Immature natural killer cell (primary cell): ENCODE data around the gene GORASP2. TPM values are rescaled to one million over a fixed set of nuclear protein-coding genes. Genes with fewer than 3 reads are reported as not detected.

Experiments
- DNase-seq, 3 donors: peaks; one replicate each; pipeline ENCODE4 v3.0.0; 2022; ENCODE audit warnings: mixed read lengths in 1 of 3
- H3K27ac Mint-ChIP-seq, 6 donors: one replicate each; pipeline ENCODE4 v1.8.0; 2020; ENCODE audit warnings: mixed read lengths in 6 of 6, mild to moderate bottlenecking in 5 of 6, inconsistent platforms in 4 of 6, moderate library complexity in 3 of 6
- H3K27me3 Mint-ChIP-seq, 3 donors: one replicate each; pipeline ENCODE4 v1.8.0; 2020 to 2021; ENCODE audit warnings: low read depth in 3 of 3, mild to moderate bottlenecking in 3 of 3, mixed read lengths in 3 of 3, moderate library complexity in 3 of 3, inconsistent platforms in 1 of 3
- H3K36me3 Mint-ChIP-seq, 3 donors: one replicate each; pipeline ENCODE4 v1.8.0; 2020; ENCODE audit warnings: mixed read lengths in 3 of 3, inconsistent platforms in 2 of 3, mild to moderate bottlenecking in 2 of 3
- H3K4me1 Mint-ChIP-seq, 2 donors: one replicate each; pipeline ENCODE4 v1.8.0; 2020; ENCODE audit warnings: inconsistent platforms in 2 of 2, mild to moderate bottlenecking in 2 of 2, mixed read lengths in 2 of 2, moderate library complexity in 1 of 2
- H3K4me3 Mint-ChIP-seq, 5 donors: one replicate each; pipeline ENCODE4 v1.8.0; 2020; ENCODE audit warnings: mild to moderate bottlenecking in 5 of 5, mixed read lengths in 5 of 5, inconsistent platforms in 3 of 5, moderate library complexity in 3 of 5
- H3K9me3 Mint-ChIP-seq, 6 donors: one replicate each; pipeline ENCODE4 v1.8.0; 2020; ENCODE audit warnings: mild to moderate bottlenecking in 6 of 6, mixed read lengths in 6 of 6, inconsistent platforms in 4 of 6, moderate library complexity in 3 of 6
- polyA plus RNA-seq, 3 donors: library from polyadenylated mRNA; unstranded; fragments of 300-500 nt; fragmentation: Illumina TruSeq; gene quantifications; one replicate each; pipeline ENCODE4 v1.2.3, GENCODE V29; 2021

Gene GORASP2
- polyA plus RNA-seq, 3 donors from 2014 or later: 64.9 to 101 (median 98.1) TPM

GRCh38 chr2:170929686-170930050 lies 615 bp downstream of the GORASP2 start:
- Mint-ChIP-seq H3K4me1 (peaks cover 34 to 60% of the 10 kb centered on the region in 2 donors), H3K9me3 (no peaks in the 10 kb centered on the region)
- DNase-seq: peak; percentile 45 to 53 (median 45)

GRCh38 chr2:170930131-170930990 lies 1.3 kb downstream of the GORASP2 start:
- peaks cover 2 to 13% (median 7%) of the 10 kb centered on the region in 3 donors for H3K27me3 Mint-ChIP-seq
- H3K27ac Mint-ChIP-seq: peak overlapping the region; percentile 91 to 97 (median 94)
- peak; percentile 55 to 61 (median 60) for DNase-seq
- H3K9me3 Mint-ChIP-seq: no peaks in the 10 kb centered on the region
- no peaks in the 10 kb centered on the region for H3K36me3 Mint-ChIP-seq
- H3K4me1 Mint-ChIP-seq: peaks cover 38 to 64% of the 10 kb centered on the region in 2 donors
- H3K4me3 Mint-ChIP-seq: peak overlapping the region; percentile 90 to 99 (median 96)

More at GRCh38 chr2:170929686-170930050, 615 bp downstream of the GORASP2 start:
- H3K27ac Mint-ChIP-seq: peak overlapping the region; percentile 91 to 97 (median 94)
- no peaks in the 10 kb centered on the region for H3K36me3 Mint-ChIP-seq
- H3K27me3 Mint-ChIP-seq: peaks cover 2 to 13% (median 7%) of the 10 kb centered on the region in 3 donors
- H3K4me3 Mint-ChIP-seq: peak overlapping the region; percentile 90 to 99 (median 96)

GRCh38 chr2:170930991-170931266 lies 1.9 kb downstream of the GORASP2 start:
- peak overlapping the region in 4 of 6 donors; percentile 91 to 95 (median 94) for H3K27ac Mint-ChIP-seq
- no peaks in the 10 kb centered on the region for H3K36me3 Mint-ChIP-seq
- peaks cover 38 to 69% of the 10 kb centered on the region in 2 donors for H3K4me1 Mint-ChIP-seq

GRCh38 chr2:170932166-170932565 lies 3.1 kb downstream of the GORASP2 start:
- Mint-ChIP-seq H3K27ac (peak overlapping the region in 2 of 6 donors; percentile 47 to 76), H3K4me1 (peaks cover 40 to 77% of the 10 kb centered on the region in 2 donors), H3K4me3 (peak overlapping the region in 3 of 5 donors; percentile 10 to 58 (median 16)), H3K27me3 (peaks cover 2 to 11% (median 7%) of the 10 kb centered on the region in 3 donors), H3K9me3 (no peaks in the 10 kb centered on the region), H3K36me3 (no peaks in the 10 kb centered on the region)
- DNase-seq: no peak

More at GRCh38 chr2:170930991-170931266, 1.9 kb downstream of the GORASP2 start:
- H3K9me3 Mint-ChIP-seq: no peaks in the 10 kb centered on the region
- peaks cover 2 to 13% (median 7%) of the 10 kb centered on the region in 3 donors for H3K27me3 Mint-ChIP-seq
- DNase-seq: no peak
- H3K4me3 Mint-ChIP-seq: peak overlapping the region; percentile 58 to 99 (median 93)

- Mint-ChIP-seq H3K27me3 (peaks cover 2 to 13% (median 7%) of the 10 kb centered on the region in 3 donors), H3K27ac (no peak overlapping the region), H3K9me3 (no peaks in the 10 kb centered on the region), H3K4me3 (no peak overlapping the region), H3K36me3 (no peaks in the 10 kb centered on the region), H3K4me1 (peaks cover 40 to 81% of the 10 kb centered on the region in 2 donors)
- no peak for DNase-seq
Measured at GRCh38 chr2:170932948-170933347, 3.9 kb downstream of the GORASP2 start.

GRCh38 chr2:170937709-170938379 lies 8.8 kb downstream of the GORASP2 start:
- no peaks in the 10 kb centered on the region for H3K9me3 Mint-ChIP-seq
- peaks cover 44 to 89% of the 10 kb centered on the region in 2 donors for H3K4me1 Mint-ChIP-seq
- peak overlapping the region in 1 of 6 donors; percentile 51 for H3K27ac Mint-ChIP-seq
- peaks cover 0 to 2% (median 2%) of the 10 kb centered on the region in 3 donors for H3K27me3 Mint-ChIP-seq
- DNase-seq: no peak
- H3K4me3 Mint-ChIP-seq: no peak overlapping the region
- no peaks in the 10 kb centered on the region for H3K36me3 Mint-ChIP-seq

GRCh38 chr2:170940066-170940465 lies 11.0 kb downstream of the GORASP2 start:
- H3K9me3 Mint-ChIP-seq: no peaks in the 10 kb centered on the region
- peaks cover 0 to 4% (median 2%) of the 10 kb centered on the region in 3 donors for H3K27me3 Mint-ChIP-seq
- H3K4me1 Mint-ChIP-seq: peaks cover 49 to 87% of the 10 kb centered on the region in 2 donors
- H3K4me3 Mint-ChIP-seq: no peak overlapping the region
- DNase-seq: no peak
- H3K36me3 Mint-ChIP-seq: no peaks in the 10 kb centered on the region
- peak overlapping the region in 2 of 6 donors; percentile 36 to 63 for H3K27ac Mint-ChIP-seq

- Mint-ChIP-seq H3K27me3 (peaks cover 0 to 2% (median 2%) of the 10 kb centered on the region in 3 donors), H3K9me3 (no peaks in the 10 kb centered on the region), H3K4me1 (peaks cover 50 to 81% of the 10 kb centered on the region in 2 donors), H3K27ac (no peak overlapping the region), H3K36me3 (no peaks in the 10 kb centered on the region), H3K4me3 (no peak overlapping the region)
- DNase-seq: no peak
Measured at GRCh38 chr2:170942615-170943014, 13.6 kb downstream of the GORASP2 start.

GRCh38 chr2:170943041-170943440 lies 14.0 kb downstream of the GORASP2 start:
- peaks cover 50 to 79% of the 10 kb centered on the region in 2 donors for H3K4me1 Mint-ChIP-seq
- H3K4me3 Mint-ChIP-seq: no peak overlapping the region
- no peak for DNase-seq
- H3K9me3 Mint-ChIP-seq: no peaks in the 10 kb centered on the region
- no peaks in the 10 kb centered on the region for H3K36me3 Mint-ChIP-seq
- H3K27me3 Mint-ChIP-seq: peaks cover 0 to 2% (median 2%) of the 10 kb centered on the region in 3 donors
- no peak overlapping the region for H3K27ac Mint-ChIP-seq

- Mint-ChIP-seq H3K9me3 (no peaks in the 10 kb centered on the region), H3K4me1 (peaks cover 47 to 73% of the 10 kb centered on the region in 2 donors), H3K36me3 (no peaks in the 10 kb centered on the region), H3K27me3 (peaks cover 0 to 2% (median 1%) of the 10 kb centered on the region in 3 donors), H3K27ac (no peak overlapping the region), H3K4me3 (no peak overlapping the region)
- no peak for DNase-seq
Measured at GRCh38 chr2:170943596-170943995, 14.5 kb downstream of the GORASP2 start.

- Mint-ChIP-seq H3K4me3 (no peak overlapping the region), H3K9me3 (no peaks in the 10 kb centered on the region), H3K27ac (no peak overlapping the region), H3K4me1 (peaks cover 40 to 64% of the 10 kb centered on the region in 2 donors), H3K27me3 (peaks cover 0 to 2% (median 0%) of the 10 kb centered on the region in 3 donors), H3K36me3 (peaks cover 0 to 3% (median 2%) of the 10 kb centered on the region in 3 donors)
- DNase-seq: no peak
Measured at GRCh38 chr2:170944545-170944944, 15.5 kb downstream of the GORASP2 start.

GRCh38 chr2:170949415-170949814 lies 20.4 kb downstream of the GORASP2 start:
- Mint-ChIP-seq H3K4me1 (peaks cover 13 to 18% of the 10 kb centered on the region in 2 donors), H3K27me3 (peaks cover 1 to 3% (median 2%) of the 10 kb centered on the region in 3 donors), H3K27ac (no peak overlapping the region), H3K36me3 (peaks cover 21 to 42% (median 30%) of the 10 kb centered on the region in 3 donors), H3K9me3 (no peaks in the 10 kb centered on the region), H3K4me3 (no peak overlapping the region)
- DNase-seq: no peak

GRCh38 chr2:170950221-170950761 lies 21.2 kb downstream of the GORASP2 start:
- no peak for DNase-seq
- Mint-ChIP-seq H3K4me3 (no peak overlapping the region), H3K27ac (peak overlapping the region in 1 of 6 donors; percentile 49), H3K9me3 (no peaks in the 10 kb centered on the region), H3K36me3 (peaks cover 29 to 51% (median 37%) of the 10 kb centered on the region in 3 donors), H3K27me3 (peaks cover 1 to 3% (median 2%) of the 10 kb centered on the region in 3 donors), H3K4me1 (peaks cover 7 to 9% of the 10 kb centered on the region in 2 donors)
